Measurements from ENCODE around the gene PROC.
"Not testable (repeated sequence)": the region's sequence is repeated elsewhere in the genome, so short reads cannot be mapped to it uniquely, and the experiment has no call there.

PROC gene

GRCh38 chr2:127449414-127449813 lies 31.2 kb downstream of the PROC start:
- H3K27ac ChIP-seq = no peak overlapping the region
- TF ChIP-seq ZFX (IDR thresholded peaks at IDR 0.05) (no peak), CTCF (conservative IDR thresholded peaks at IDR 0.05) (no peak)

GRCh38 chr2:127449898-127450297 lies 31.7 kb downstream of the PROC start:
- no peak overlapping the region for H3K27ac ChIP-seq
- no peak for TF ChIP-seq ZFX (IDR thresholded peaks at IDR 0.05)
- no peak for TF ChIP-seq CTCF (conservative IDR thresholded peaks at IDR 0.05)

GRCh38 chr2:127451981-127452380 lies 33.8 kb downstream of the PROC start:
- no peak for TF ChIP-seq CTCF (conservative IDR thresholded peaks at IDR 0.05)
- TF ChIP-seq ZFX (IDR thresholded peaks at IDR 0.05) = no peak
- no peak overlapping the region for H3K27ac ChIP-seq

GRCh38 chr2:127452423-127452822 lies 34.2 kb downstream of the PROC start:
- H3K27ac ChIP-seq = not testable (repeated sequence)

- no peak for TF ChIP-seq CTCF (conservative IDR thresholded peaks at IDR 0.05)
- TF ChIP-seq ZFX (IDR thresholded peaks at IDR 0.05) = no peak
- no peak overlapping the region for H3K27ac ChIP-seq
Observed at GRCh38 chr2:127453013-127453391, 34.8 kb downstream of the PROC start.

- no peak for TF ChIP-seq ZFX (IDR thresholded peaks at IDR 0.05)
- no peak for TF ChIP-seq CTCF (conservative IDR thresholded peaks at IDR 0.05)
- no peak overlapping the region for H3K27ac ChIP-seq
Observed at GRCh38 chr2:127453392-127454171, 35.4 kb downstream of the PROC start.

- TF ChIP-seq CTCF (conservative IDR thresholded peaks at IDR 0.05) = no peak
- TF ChIP-seq ZFX (IDR thresholded peaks at IDR 0.05) = no peak
- H3K27ac ChIP-seq = no peak overlapping the region; the same call in 1 of the 2 replicates
Observed at GRCh38 chr2:127454595-127455565, 36.7 kb downstream of the PROC start.
